ENCODE measurements around the gene CUL2.

- TF ChIP-seq EZH2 (IDR thresholded peaks at IDR 0.05) (no peak), POLR2AphosphoS5 (IDR thresholded peaks at IDR 0.05; ENCODE audit: borderline replicate concordance, low read depth, low read length) (no peak), FOXP2 (optimal IDR thresholded peaks at IDR 0.05; ENCODE audit: control extremely low read depth, extremely low read length, insufficient read depth) (no peak)
These were observed 74.2 kb downstream of the CUL2 start for GRCh38 chr10:35015843-35016408.

Data from SK-N-MC (cell line).